ENCODE measurements around the gene AKAP12.
"Not testable (repeated sequence)": the region's sequence is repeated elsewhere in the genome, so short reads cannot be mapped to it uniquely, and the experiment has no call there.

The AKAP12 gene

GRCh38 chr6:151294561-151295101, 54.9 kb downstream of the AKAP12 start:
- no peak overlapping the region for H3K4me3 Mint-ChIP-seq
- peaks cover 26% of the 10 kb centered on the region for H3K4me1 Mint-ChIP-seq (ENCODE audit: low read depth)
- no peak overlapping the region for H3K27ac Mint-ChIP-seq
- peaks cover 2% of the 10 kb centered on the region for H3K36me3 Mint-ChIP-seq (ENCODE audit: low read depth)
- peaks cover 57% of the 10 kb centered on the region for H3K27me3 Mint-ChIP-seq (ENCODE audit: low read depth)
- no peak for DNase-seq (ENCODE audit: low spot score)
- no peaks in the 10 kb centered on the region for H3K9me3 Mint-ChIP-seq

DNA sequence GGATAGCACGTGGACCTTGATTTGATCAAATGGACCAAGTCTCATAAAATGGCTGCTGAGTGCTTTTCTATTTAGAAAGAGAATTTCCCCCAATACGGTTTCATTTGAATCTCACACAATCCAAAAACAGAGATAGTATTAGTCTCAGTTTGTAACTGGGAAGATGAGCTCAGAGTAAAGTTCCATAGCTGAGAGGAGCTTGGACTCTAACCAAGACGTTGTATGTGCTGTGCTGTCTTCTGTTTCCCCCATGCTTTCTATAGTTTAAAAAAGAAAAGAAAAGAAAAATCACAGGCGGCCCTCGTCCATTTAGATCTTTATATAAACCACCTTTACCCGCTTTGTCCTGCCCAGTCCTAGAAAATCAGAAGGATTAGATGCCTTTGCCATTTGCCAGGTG, 58.1 kb downstream of the AKAP12 start:
- no peak overlapping the region for H3K4me3 Mint-ChIP-seq
- H3K27ac Mint-ChIP-seq = no peak overlapping the region
- DNase-seq (ENCODE audit: low spot score) = no peak
- peaks cover 56% of the 10 kb centered on the region for H3K27me3 Mint-ChIP-seq (ENCODE audit: low read depth)
- peaks cover 2% of the 10 kb centered on the region for H3K36me3 Mint-ChIP-seq (ENCODE audit: low read depth)
- H3K4me1 Mint-ChIP-seq (ENCODE audit: low read depth) = peaks cover 9% of the 10 kb centered on the region
- no peaks in the 10 kb centered on the region for H3K9me3 Mint-ChIP-seq

- peaks cover 6% of the 10 kb centered on the region for H3K4me1 Mint-ChIP-seq (ENCODE audit: low read depth)
- H3K9me3 Mint-ChIP-seq = no peaks in the 10 kb centered on the region
- H3K4me3 Mint-ChIP-seq = no peak overlapping the region
- no peak overlapping the region for H3K27ac Mint-ChIP-seq
- DNase-seq (ENCODE audit: low spot score) = no peak
- peaks cover 50% of the 10 kb centered on the region for H3K27me3 Mint-ChIP-seq (ENCODE audit: low read depth)
- H3K36me3 Mint-ChIP-seq (ENCODE audit: low read depth) = peaks cover 2% of the 10 kb centered on the region
Measured at GRCh38 chr6:151299011-151299410, 59.2 kb downstream of the AKAP12 start.

DNA sequence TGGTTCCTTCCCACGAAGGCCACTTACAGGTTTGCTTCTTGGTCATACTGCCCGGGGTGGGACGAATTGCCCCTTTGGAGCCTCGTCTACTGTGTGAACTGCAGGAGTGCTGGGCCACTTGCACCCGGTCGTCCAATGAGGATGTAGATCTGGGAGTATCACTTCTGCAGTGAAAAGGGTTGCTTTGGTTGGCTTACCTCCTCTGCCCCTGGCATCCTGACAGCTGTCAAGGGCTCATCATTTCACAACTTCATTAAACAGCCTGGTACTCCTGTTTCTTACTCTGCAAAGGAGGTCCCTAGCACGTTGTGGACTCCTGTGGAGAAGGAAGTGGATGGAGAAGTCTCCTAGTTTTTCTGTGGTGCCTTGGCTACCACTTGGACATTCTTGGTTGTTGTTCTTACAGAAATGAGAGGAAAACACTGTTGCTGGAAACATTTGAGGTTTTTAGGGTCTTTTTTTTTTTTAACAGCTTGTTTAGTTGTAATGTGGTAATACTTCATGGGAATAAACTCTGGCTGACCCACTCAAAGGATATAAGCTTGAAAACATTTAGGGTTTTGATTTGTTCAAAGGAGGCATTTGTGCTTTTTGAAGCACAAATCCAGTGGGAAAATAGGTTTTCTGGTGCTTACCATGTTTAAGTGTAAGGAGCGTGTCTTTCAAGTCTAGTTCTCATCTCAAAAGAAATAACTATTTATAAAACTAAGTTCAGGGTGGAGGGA, 60.7 kb downstream of the AKAP12 start:
- Mint-ChIP-seq H3K36me3 (ENCODE audit: low read depth) (no peaks in the 10 kb centered on the region), H3K27ac (no peak overlapping the region), H3K4me3 (no peak overlapping the region), H3K27me3 (ENCODE audit: low read depth) (peaks cover 39% of the 10 kb centered on the region), H3K9me3 (no peaks in the 10 kb centered on the region), H3K4me1 (ENCODE audit: low read depth) (peaks cover 6% of the 10 kb centered on the region)
- no peak for DNase-seq (ENCODE audit: low spot score)

GRCh38 chr6:151301547-151301946, 61.8 kb downstream of the AKAP12 start:
- H3K9me3 Mint-ChIP-seq = no peaks in the 10 kb centered on the region
- no peak for DNase-seq (ENCODE audit: low spot score)
- H3K4me3 Mint-ChIP-seq = no peak overlapping the region
- peaks cover 30% of the 10 kb centered on the region for H3K27me3 Mint-ChIP-seq (ENCODE audit: low read depth)
- no peak overlapping the region for H3K27ac Mint-ChIP-seq
- H3K36me3 Mint-ChIP-seq (ENCODE audit: low read depth) = no peaks in the 10 kb centered on the region
- H3K4me1 Mint-ChIP-seq (ENCODE audit: low read depth) = peaks cover 6% of the 10 kb centered on the region

- H3K4me1 Mint-ChIP-seq (ENCODE audit: low read depth) = peaks cover 6% of the 10 kb centered on the region
- no peak for DNase-seq (ENCODE audit: low spot score)
- H3K27me3 Mint-ChIP-seq (ENCODE audit: low read depth) = peaks cover 19% of the 10 kb centered on the region
- H3K27ac Mint-ChIP-seq = no peak overlapping the region
- no peaks in the 10 kb centered on the region for H3K9me3 Mint-ChIP-seq
- no peaks in the 10 kb centered on the region for H3K36me3 Mint-ChIP-seq (ENCODE audit: low read depth)
- no peak overlapping the region for H3K4me3 Mint-ChIP-seq
Measured at GRCh38 chr6:151303231-151303630, 63.5 kb downstream of the AKAP12 start.

GRCh38 chr6:151306269-151306783, 66.6 kb downstream of the AKAP12 start:
- no peaks in the 10 kb centered on the region for H3K36me3 Mint-ChIP-seq (ENCODE audit: low read depth)
- no peak overlapping the region for H3K4me3 Mint-ChIP-seq
- peaks cover 10% of the 10 kb centered on the region for H3K27me3 Mint-ChIP-seq (ENCODE audit: low read depth)
- H3K9me3 Mint-ChIP-seq = no peaks in the 10 kb centered on the region
- no peaks in the 10 kb centered on the region for H3K4me1 Mint-ChIP-seq (ENCODE audit: low read depth)
- H3K27ac Mint-ChIP-seq = no peak overlapping the region
- DNase-seq (ENCODE audit: low spot score) = no peak

DNA sequence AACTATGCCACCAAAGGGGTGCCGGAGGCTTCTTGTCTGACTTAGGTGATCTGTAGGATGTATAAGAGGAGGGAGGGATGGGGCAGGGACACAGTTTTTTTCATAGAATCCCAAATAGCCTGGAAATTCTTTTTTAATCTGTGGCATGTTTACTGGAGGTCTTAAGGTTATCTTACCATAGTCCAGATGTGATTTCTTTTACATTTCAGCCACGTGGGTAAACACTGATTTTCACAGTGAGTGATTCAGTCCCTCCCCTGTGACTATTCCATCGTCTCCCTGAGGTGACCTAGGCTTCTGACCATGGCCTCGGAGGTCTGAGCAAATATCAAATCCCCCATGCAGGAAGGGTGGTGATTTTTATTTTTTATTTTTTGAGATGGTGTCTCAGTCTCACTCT, 67.7 kb downstream of the AKAP12 start:
- Mint-ChIP-seq H3K27ac (no peak overlapping the region), H3K4me1 (ENCODE audit: low read depth) (no peaks in the 10 kb centered on the region), H3K36me3 (ENCODE audit: low read depth) (no peaks in the 10 kb centered on the region), H3K27me3 (ENCODE audit: low read depth) (peaks cover 9% of the 10 kb centered on the region), H3K9me3 (no peaks in the 10 kb centered on the region), H3K4me3 (no peak overlapping the region)
- DNase-seq (ENCODE audit: low spot score) = no peak

DNA sequence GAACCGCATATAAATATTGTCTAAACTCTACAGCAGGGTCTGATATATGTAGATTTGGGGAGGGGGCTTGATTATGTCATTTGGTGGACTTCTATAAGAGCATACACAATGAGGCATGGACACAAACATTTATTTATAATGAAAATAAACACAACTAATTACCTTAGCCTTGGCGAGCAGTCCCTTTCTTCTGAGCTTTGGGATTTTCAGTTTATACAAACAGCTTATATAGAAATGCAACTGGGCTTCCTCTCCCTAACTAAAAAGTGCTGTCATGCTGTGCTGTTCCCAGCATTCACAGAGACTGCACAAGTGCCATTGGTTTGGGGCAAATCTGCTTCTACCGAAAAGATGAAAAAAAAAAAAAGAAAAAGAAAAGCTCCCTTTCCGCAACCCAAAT, 69.9 kb downstream of the AKAP12 start:
- H3K4me1 Mint-ChIP-seq (ENCODE audit: low read depth) = no peaks in the 10 kb centered on the region
- H3K36me3 Mint-ChIP-seq (ENCODE audit: low read depth) = no peaks in the 10 kb centered on the region
- H3K4me3 Mint-ChIP-seq = no peak overlapping the region
- H3K27me3 Mint-ChIP-seq (ENCODE audit: low read depth) = peaks cover 2% of the 10 kb centered on the region
- H3K9me3 Mint-ChIP-seq = no peaks in the 10 kb centered on the region
- H3K27ac Mint-ChIP-seq = no peak overlapping the region
- no peak for DNase-seq (ENCODE audit: low spot score)

DNA sequence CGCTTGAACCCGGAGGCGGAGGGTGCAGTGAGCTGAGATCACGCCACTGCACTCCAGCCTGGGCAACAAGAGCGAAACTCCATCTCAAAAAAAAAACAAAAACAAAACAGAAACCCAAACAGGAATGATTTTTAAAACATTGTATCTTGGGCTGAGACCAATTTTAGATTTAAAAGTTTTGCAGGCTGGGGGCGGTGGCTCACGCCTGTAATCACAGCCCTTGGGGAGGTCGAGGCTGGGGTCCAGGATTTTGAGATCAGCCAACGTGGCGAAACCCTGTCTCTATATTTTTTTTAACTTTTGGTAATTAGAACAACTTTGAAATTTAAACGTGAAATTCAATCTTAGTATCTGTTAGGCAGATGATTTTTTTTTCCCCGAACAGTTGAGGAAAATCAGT, 70.5 kb downstream of the AKAP12 start:
- Mint-ChIP-seq H3K27me3 (ENCODE audit: low read depth) (peaks cover 2% of the 10 kb centered on the region), H3K4me1 (ENCODE audit: low read depth) (no peaks in the 10 kb centered on the region), H3K36me3 (ENCODE audit: low read depth) (no peaks in the 10 kb centered on the region), H3K9me3 (no peaks in the 10 kb centered on the region), H3K27ac (no peak overlapping the region), H3K4me3 (no peak overlapping the region)
- no peak for DNase-seq (ENCODE audit: low spot score)

DNA sequence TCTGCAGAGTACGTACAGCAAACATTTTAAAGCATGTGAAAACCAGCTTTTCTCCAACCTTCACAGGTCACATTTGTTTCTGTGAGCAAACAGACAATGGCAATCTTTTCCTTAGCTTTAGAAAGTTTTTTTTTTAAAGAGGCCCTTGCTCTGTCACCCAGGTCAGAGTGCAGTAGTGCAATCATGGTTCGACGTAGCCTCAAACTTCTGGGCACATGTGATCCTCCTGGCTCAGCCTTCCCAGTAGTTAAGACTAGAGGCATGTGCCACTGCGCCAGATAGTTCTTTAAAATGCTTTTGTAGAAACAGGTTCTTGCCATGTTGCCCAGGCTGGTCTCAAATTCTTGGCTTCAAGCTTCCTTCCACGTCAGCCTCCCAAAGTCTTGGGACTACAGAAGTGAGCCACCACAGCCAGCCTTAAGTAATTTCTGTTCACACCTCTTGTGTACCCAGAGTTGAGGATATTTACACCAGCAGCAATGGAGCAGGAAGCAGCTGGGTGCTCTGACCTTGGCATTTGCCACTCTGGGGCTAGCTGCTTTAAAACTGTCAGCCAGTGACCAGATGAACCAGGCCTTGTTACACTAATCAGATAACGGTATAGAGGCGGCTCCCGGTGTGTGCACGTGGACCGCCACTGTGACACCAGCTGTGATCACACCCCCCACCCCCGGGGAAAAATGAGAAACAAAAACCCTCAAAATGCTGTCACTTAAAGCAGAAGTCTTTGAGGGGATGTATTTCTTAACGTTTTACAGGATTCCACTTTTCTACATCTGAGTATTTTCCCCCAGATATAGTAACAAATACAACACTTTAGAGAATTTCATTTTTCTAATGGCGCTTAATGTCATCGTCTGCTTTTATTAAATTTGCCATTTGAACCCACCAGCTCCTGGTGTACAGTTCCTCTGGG, 71.3 kb downstream of the AKAP12 start:
- H3K27me3 Mint-ChIP-seq (ENCODE audit: low read depth) = peaks cover 2% of the 10 kb centered on the region
- peaks cover 6% of the 10 kb centered on the region for H3K9me3 Mint-ChIP-seq
- no peak overlapping the region for H3K27ac Mint-ChIP-seq
- no peak for DNase-seq (ENCODE audit: low spot score)
- peaks cover 2% of the 10 kb centered on the region for H3K36me3 Mint-ChIP-seq (ENCODE audit: low read depth)
- no peaks in the 10 kb centered on the region for H3K4me1 Mint-ChIP-seq (ENCODE audit: low read depth)
- no peak overlapping the region for H3K4me3 Mint-ChIP-seq

GRCh38 chr6:151313066-151313491, 73.3 kb downstream of the AKAP12 start:
- peaks cover 2% of the 10 kb centered on the region for H3K36me3 Mint-ChIP-seq (ENCODE audit: low read depth)
- no peak for DNase-seq (ENCODE audit: low spot score)
- peaks cover 10% of the 10 kb centered on the region for H3K9me3 Mint-ChIP-seq
- no peak overlapping the region for H3K4me3 Mint-ChIP-seq
- no peaks in the 10 kb centered on the region for H3K4me1 Mint-ChIP-seq (ENCODE audit: low read depth)
- peaks cover 2% of the 10 kb centered on the region for H3K27me3 Mint-ChIP-seq (ENCODE audit: low read depth)
- H3K27ac Mint-ChIP-seq = no peak overlapping the region

GRCh38 chr6:151315661-151316060, 75.9 kb downstream of the AKAP12 start:
- not testable (repeated sequence) for H3K27me3 Mint-ChIP-seq (ENCODE audit: low read depth); DNase-seq (ENCODE audit: low spot score); H3K9me3 Mint-ChIP-seq; H3K4me3 Mint-ChIP-seq; H3K27ac Mint-ChIP-seq; H3K4me1 Mint-ChIP-seq (ENCODE audit: low read depth); H3K36me3 Mint-ChIP-seq (ENCODE audit: low read depth)
